GM21529 (cell line): ENCODE data around the gene CXXC5.

Source experiments
- ATAC-seq: cut with Tn5 transposase; IDR thresholded peaks from one replicate; pipeline ENCODE4 v1.9.1; 2021; ENCODE audit not compliant: unreplicated experiment

The CXXC5 gene

GRCh38 chr5:139651043-139651834, 3.1 kb downstream of the CXXC5 start:
- no peak for ATAC-seq

GRCh38 chr5:139651853-139652787, 4.0 kb downstream of the CXXC5 start:
- ATAC-seq: peak; percentile 34

GRCh38 chr5:139652788-139653241, 4.7 kb downstream of the CXXC5 start:
- ATAC-seq: peak; percentile 37

- ATAC-seq: no peak
These were observed 5.5 kb downstream of the CXXC5 start for GRCh38 chr5:139653616-139654015.

- ATAC-seq: no peak
These were observed 6.3 kb downstream of the CXXC5 start for GRCh38 chr5:139654464-139654863.

DNA sequence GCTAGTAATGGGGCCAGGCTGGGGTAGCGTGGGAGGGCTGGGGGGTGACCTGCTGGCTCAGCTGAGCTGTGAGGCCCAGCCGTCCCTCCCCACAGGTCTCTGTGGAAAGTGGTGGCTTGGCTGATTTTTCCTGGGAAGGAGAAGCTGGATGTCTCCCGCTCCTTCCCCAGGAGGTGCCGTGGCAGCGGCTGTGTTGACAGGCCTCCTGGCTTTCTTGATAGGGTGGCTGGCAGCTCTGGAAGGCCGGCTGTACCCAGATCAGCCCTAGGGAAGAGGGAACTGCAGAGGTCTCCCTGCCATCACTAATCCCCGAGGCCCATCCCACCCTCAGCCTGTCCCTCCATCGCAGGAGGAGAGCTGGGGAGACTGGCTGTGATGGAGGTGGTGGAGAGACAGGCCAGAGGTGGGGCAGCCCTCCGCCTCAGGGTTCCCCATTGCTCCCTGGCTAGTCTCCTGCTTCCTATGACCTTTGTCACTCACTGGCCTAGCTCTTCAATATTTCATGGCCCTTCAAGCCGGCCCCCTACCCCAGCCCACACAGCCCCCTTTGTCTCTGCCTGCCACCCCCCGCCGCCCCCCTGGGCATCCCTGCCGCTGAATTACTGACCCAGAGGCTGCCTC, 6.8 kb downstream of the CXXC5 start:
- no peak for ATAC-seq

DNA sequence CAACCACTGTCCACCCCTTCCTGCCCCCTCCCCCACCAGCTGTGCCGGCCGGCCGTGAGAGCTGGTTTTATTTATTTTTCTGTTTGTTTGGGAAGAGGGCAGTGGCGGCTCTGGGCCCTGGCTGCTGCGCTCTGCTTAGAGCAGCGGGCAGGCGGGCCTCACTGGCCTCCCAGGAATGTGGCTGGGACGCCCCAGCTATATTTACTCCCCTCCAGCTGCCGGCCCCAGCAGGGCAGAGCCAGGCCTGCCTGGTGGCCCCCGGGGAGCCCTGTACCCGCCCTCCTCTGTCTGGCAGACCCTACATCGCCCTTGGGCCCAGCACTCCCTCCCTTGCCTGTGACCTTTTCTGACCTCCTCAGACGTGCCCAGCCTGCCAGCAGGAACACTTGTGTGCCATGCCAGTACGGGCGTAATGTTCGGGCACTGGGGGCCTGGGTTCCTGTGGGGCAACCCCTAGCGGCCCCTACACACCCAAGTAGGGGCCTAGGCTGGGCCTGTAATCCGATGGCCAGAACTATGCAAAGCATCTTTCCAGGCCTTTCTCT, 7.7 kb downstream of the CXXC5 start:
- ATAC-seq: no peak

DNA sequence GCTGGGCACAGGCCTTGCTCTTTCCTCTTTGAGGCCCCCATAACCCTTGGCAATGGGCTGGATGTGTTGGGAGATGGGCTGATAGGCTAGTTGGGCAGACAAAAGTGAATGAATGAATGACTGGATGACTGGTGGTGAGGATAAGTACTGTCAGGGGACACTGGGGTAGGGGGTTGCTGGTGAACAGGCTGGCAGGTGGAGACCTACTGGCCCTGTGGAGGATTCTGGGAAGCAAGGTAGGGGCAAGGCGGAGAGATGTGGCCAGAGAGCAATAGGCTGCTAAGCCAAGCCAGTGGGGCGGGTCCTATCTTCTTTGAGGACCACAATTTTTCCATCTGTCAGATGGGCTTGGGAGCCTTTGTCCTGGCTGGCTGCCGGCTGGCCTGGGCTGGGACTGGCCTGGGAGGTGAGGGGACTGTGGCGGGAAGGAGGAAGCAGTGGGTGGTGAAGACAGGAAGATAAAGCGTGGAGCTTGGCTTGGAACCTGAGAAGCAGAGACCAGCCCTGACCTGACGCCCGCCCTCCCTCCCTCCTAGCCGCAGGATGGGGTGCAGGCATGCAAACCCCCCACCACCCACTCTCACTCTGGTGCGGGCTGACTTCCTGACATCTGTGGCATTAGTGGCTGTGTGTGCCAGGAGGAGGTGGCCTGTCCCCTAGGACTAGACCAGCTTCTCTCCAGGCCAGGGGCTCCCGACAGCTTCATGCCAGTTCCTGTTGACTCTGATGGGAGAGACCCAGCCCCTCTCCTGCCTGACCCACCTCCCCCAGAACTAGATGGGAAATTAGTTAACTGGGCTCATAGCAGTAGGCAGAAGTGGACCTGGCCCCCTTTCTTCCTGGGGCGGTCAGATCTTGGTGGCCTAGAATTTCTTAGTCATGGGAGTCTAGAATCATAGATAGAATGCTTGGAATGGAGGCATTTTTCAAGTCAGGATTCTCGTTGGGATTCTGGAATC, 9.5 kb downstream of the CXXC5 start:
- no peak for ATAC-seq

DNA sequence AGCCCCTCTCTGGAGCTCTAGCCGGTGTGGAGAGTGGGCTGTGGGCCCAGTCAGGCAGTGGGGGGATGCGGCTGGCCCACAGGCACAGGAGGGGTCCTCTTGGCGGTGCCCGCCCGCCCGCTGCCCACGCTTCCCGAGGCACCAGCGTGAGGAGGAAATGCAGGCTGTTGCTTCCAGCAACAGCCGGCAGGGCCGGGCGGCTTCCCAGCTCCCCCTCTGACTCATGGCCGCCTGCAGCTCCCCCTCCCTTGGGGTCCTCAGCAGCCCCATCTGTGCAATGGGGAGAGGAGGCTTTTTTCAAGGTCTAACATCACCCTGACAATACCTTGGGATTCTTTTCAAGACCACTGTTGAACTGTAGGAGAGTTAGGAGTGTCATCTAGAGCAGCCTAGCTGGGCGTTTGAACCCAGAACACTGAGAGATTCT, 10.4 kb downstream of the CXXC5 start:
- ATAC-seq: no peak

DNA sequence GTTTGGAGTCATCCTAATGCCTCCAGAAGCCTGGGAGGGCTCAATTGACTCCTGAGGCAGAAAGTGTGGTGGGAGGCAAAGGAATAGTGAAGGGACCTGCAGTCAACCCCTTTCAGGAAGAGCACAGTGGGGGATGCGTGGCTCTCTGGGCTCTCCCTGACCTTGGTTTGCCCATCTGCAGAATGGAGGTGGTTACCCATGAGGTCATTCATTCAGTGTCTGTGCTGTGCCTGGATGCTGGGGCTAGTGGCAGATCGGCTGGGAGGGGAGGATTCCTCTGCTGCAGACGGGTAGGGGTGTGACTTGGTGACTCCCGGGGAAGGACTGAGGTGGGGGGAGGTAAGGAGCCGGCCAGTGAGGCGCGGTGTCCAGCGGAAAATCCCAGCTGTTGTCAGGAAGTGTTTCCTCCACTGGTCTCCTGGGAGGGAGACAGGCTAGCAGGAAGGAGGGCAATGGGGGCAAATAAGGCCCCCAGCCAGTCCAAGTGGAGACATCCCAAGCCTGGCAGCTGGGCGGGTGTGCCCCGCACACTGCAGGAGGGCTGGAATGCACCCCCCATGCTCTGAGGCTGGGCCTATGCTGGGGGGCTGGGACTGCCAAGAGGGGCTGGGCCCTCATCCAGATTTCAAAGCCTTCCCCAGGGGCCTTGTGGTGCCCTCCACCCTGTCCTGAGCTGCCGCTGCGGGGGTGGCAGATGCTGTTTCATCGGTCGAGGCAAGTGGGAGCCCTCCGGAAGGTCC, 10.9 kb downstream of the CXXC5 start:
- ATAC-seq: peak; percentile 22

DNA sequence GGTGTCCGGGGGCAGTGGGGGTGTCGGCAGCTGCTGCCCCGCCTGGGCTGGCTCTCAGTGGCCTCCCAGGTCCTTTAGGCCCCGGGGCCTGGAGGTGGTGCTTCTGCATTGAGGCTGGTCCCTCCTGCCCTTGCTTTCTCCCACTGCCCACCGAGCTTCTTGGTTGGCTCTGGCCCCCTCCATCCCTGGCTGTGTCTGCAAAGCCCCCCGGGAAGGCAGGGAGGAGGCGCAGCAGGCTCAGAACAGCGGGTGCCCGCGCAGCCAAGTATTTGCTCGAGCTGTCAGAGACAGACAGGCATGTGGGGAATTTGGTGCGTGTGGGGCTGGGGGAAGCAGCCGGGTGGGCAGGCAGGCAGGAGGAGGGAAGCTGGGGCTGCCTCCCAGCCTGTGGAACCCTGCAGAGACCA, 11.5 kb downstream of the CXXC5 start:
- no peak for ATAC-seq

DNA sequence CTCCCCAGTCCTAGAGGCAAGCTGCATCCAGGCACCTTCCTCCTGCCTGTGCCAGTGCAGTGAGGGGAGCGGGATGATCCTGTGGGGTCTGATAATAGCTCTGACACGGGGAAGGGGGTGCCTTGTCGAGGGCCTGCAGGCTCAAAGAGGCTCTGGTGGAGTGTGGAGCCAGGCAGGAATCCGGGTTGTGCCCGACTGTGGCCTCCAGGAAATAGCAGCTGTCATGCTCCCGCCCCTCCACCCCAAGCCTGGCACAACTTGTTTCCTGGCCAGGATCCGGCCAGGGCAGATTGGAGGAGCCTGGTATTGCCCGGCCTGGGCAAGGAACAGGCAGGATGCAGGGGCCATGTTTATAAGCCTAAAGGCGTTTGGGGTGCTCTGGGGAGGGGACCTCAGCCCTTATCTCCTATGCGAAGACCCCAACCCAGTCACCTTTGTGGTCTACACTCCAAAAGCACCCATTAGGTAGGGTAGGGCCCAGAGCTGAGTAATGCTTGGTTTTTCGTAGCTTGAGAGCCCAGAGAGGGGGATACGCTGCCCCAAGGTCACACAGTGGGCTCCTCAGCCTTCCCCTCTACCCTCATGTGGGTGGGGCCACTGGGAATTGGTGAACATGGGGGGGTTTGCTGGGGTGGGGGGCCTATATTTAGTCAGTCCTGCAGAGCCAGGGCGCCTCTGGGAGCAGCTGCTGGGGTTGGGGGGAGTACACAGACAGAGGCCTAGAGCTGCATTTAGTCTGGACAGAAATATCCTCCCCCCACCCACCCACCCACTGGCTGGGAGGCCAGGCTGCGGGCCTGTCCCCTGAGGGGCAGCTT, 12.2 kb downstream of the CXXC5 start:
- ATAC-seq: no peak

- peak; percentile 33 for ATAC-seq
These were observed 13.0 kb downstream of the CXXC5 start for GRCh38 chr5:139660923-139661814.

DNA sequence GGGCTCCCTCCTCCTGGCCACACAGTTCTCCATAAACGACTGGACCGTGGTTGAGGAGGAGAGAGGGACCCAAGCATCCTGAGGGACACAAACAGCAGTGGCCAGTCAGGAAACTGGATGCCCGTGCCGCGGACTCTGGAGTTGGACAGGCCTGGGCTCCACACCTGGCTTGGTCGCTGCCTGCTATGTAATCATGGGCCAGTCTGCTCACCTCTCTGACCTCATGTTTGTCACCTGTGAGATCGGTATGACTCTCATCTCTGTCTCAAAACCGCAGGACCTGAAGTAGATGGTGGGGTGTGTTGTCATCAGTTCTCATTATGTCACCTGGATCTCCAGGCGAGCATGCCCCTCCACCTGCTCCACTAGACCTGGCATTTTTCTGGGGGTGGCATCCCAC, 14.5 kb downstream of the CXXC5 start:
- ATAC-seq: no peak

GRCh38 chr5:139663207-139664085, 15.3 kb downstream of the CXXC5 start:
- no peak for ATAC-seq

GRCh38 chr5:139664086-139664693, 16.0 kb downstream of the CXXC5 start:
- ATAC-seq: peak; percentile 51
